ENCODE measurements around the gene CD82. TPM values are rescaled to one million over a fixed set of nuclear protein-coding genes. Genes with fewer than 3 reads are reported as not detected.
A peak's percentile ranks its signal among the peaks of the same experiment; 100 is the strongest.

Gene CD82
- polyA plus RNA-seq, 3 donors: 40.8 to 89.0 (median 43.0) TPM

DNA sequence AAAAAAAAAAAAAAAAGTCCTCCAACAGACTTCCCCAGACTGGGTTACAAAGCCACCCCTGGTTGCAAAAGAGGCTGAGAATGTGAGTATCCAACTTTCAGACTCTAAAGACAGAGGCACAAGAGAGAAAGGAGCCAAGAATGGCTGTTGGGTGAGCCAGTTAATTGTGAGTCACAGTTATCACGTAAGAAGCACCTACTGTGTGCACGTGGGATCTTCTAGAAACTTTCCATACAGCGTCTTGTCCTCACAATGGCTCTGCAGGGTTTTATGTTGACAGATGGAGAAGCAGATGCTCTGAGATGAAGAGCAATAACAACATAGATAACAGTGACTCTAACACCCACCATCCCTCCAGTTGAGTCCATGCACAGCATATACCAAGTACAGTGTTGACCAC lies 41.0 kb downstream of the CD82 start:
- Histone ChIP-seq H3K4me3 (replicated peaks in 1 of 3; ENCODE audit: low read depth in 2 of 3, low read length in 3 of 3) (no peak overlapping the region), H4K20me1 (ENCODE audit: insufficient read depth, low read length) (no peaks in the 10 kb centered on the region), H3K4me2 (replicated peaks; ENCODE audit: extremely low read depth, low read length, poor library complexity, severe bottlenecking) (no peak overlapping the region), H3K4me1 (ENCODE audit: control insufficient read depth in 1 of 2, insufficient read depth in 2 of 2, low read length in 2 of 2) (peaks cover 8 to 14% of the 10 kb centered on the region in 2 donors), H3K27ac (ENCODE audit: low read depth in 1 of 2, low read length in 2 of 2) (no peak overlapping the region), H3K27me3 (ENCODE audit: control insufficient read depth in 2 of 2, insufficient read depth in 2 of 2, low read length in 2 of 2) (no peaks in the 10 kb centered on the region), H3K9ac (ENCODE audit: insufficient read depth, low read length, poor library complexity, severe bottlenecking) (no peak overlapping the region), H2AFZ (ENCODE audit: insufficient read depth, low read depth, low read length, poor library complexity, severe bottlenecking) (no peak overlapping the region), H3K9me3 (replicated peaks in 1 of 2; ENCODE audit: control insufficient read depth in 1 of 2, insufficient read depth in 1 of 2, low read length in 2 of 2) (no peaks in the 10 kb centered on the region), H3K79me2 (ENCODE audit: insufficient read depth, low read length) (no peaks in the 10 kb centered on the region), H3K36me3 (replicated peaks in 1 of 2; ENCODE audit: control insufficient read depth in 1 of 2, insufficient read depth in 2 of 2, low read length in 2 of 2) (peaks cover 40 to 98% of the 10 kb centered on the region in 2 donors)
- no peaks in the 10 kb centered on the region for H3K9me3 Mint-ChIP-seq
- WGBS (ENCODE audit: insufficient coverage): 100% methylated on average over 2 of the region's 3 CpGs
- H3K27me3 Mint-ChIP-seq (ENCODE audit: low read depth in 3 of 3): peaks cover 0 to 2% (median 1%) of the 10 kb centered on the region in 3 donors
- intact Hi-C loops (cut with micrococcal nuclease): no loop called here
- TF ChIP-seq, protein P1, sequence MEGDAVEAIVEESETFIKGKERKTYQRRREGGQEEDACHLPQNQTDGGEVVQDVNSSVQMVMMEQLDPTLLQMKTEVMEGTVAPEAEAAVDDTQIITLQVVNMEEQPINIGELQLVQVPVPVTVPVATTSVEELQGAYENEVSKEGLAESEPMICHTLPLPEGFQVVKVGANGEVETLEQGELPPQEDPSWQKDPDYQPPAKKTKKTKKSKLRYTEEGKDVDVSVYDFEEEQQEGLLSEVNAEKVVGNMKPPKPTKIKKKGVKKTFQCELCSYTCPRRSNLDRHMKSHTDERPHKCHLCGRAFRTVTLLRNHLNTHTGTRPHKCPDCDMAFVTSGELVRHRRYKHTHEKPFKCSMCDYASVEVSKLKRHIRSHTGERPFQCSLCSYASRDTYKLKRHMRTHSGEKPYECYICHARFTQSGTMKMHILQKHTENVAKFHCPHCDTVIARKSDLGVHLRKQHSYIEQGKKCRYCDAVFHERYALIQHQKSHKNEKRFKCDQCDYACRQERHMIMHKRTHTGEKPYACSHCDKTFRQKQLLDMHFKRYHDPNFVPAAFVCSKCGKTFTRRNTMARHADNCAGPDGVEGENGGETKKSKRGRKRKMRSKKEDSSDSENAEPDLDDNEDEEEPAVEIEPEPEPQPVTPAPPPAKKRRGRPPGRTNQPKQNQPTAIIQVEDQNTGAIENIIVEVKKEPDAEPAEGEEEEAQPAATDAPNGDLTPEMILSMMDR (IDR thresholded peaks at IDR 0.05): no peak
- H3K4me3 Mint-ChIP-seq: no peak overlapping the region
- H3K36me3 Mint-ChIP-seq: peaks cover 74 to 77% of the 10 kb centered on the region in 2 donors
- peaks cover 13% of the 10 kb centered on the region for H3K4me1 Mint-ChIP-seq
- H3K27ac Mint-ChIP-seq: no peak overlapping the region
- DNase-seq: no peak

GRCh38 chr11:44607319-44607962 lies 42.0 kb downstream of the CD82 start:
- Mint-ChIP-seq H3K27me3 (ENCODE audit: low read depth in 3 of 3) (peaks cover 0 to 2% (median 1%) of the 10 kb centered on the region in 3 donors), H3K27ac (peak overlapping the region in 2 of 7 donors; percentile 15 to 69), H3K36me3 (peaks cover 71 to 76% of the 10 kb centered on the region in 2 donors), H3K9me3 (no peaks in the 10 kb centered on the region), H3K4me3 (no peak overlapping the region), H3K4me1 (peaks cover 19% of the 10 kb centered on the region)
- Histone ChIP-seq H2AFZ (ENCODE audit: insufficient read depth, low read depth, low read length, poor library complexity, severe bottlenecking) (no peak overlapping the region), H3K9me3 (replicated peaks in 1 of 2; ENCODE audit: control insufficient read depth in 1 of 2, insufficient read depth in 1 of 2, low read length in 2 of 2) (no peaks in the 10 kb centered on the region), H3K36me3 (replicated peaks in 1 of 2; ENCODE audit: control insufficient read depth in 1 of 2, insufficient read depth in 2 of 2, low read length in 2 of 2) (peaks cover 38 to 93% of the 10 kb centered on the region in 2 donors), H4K20me1 (ENCODE audit: insufficient read depth, low read length) (no peaks in the 10 kb centered on the region), H3K27me3 (ENCODE audit: control insufficient read depth in 2 of 2, insufficient read depth in 2 of 2, low read length in 2 of 2) (no peaks in the 10 kb centered on the region), H3K79me2 (ENCODE audit: insufficient read depth, low read length) (no peaks in the 10 kb centered on the region), H3K4me3 (replicated peaks in 1 of 3; ENCODE audit: low read depth in 2 of 3, low read length in 3 of 3) (no peak overlapping the region), H3K4me1 (ENCODE audit: control insufficient read depth in 1 of 2, insufficient read depth in 2 of 2, low read length in 2 of 2) (peaks cover 13 to 18% of the 10 kb centered on the region in 2 donors), H3K4me2 (replicated peaks; ENCODE audit: extremely low read depth, low read length, poor library complexity, severe bottlenecking) (no peak overlapping the region), H3K27ac (ENCODE audit: low read depth in 1 of 2, low read length in 2 of 2) (no peak overlapping the region), H3K9ac (ENCODE audit: insufficient read depth, low read length, poor library complexity, severe bottlenecking) (no peak overlapping the region)
- intact Hi-C loops (cut with micrococcal nuclease): no loop called here
- TF ChIP-seq, protein P1 (IDR thresholded peaks at IDR 0.05): no peak
- DNase-seq: peak in 1 of 3 donors; percentile 58
- WGBS (ENCODE audit: insufficient coverage): 100% methylated on average over 2 of the region's 6 CpGs

Measured in CD14-positive monocyte (primary cell).